HG02938 (cell line): ENCODE measurements around the gene SUSD2.
"Not testable (repeated sequence)": the region's sequence is repeated elsewhere in the genome, so short reads cannot be mapped to it uniquely, and the experiment has no call there.

ENCODE experiments used
- ATAC-seq: cut with Tn5 transposase; IDR thresholded peaks from one replicate; pipeline ENCODE4 v1.9.1; 2021; ENCODE audit warnings: mild to moderate bottlenecking, moderate library complexity; ENCODE audit not compliant: unreplicated experiment

Gene SUSD2

DNA sequence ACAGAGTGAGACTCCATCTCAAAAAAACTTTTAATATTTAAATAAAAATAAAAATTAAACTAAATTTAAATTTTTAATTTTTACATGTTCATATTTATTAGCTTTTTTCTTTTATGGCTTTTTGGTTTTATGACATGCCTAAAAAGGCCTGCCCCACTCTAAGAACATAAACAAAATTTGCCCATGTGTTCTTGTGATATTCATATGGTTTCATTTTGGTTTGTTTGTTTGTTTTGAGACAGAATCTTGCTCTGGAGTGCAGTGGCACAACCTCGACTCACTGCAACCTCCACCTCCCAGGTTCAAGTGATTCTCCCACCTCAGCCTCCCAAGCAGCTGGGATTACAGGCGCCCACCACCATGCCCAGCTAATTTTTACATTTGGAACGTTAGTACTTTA lies 27.7 kb downstream of the SUSD2 start:
- no peak for ATAC-seq

- ATAC-seq: no peak
Measured at GRCh38 chr22:24209687-24210086, 28.4 kb downstream of the SUSD2 start.

DNA sequence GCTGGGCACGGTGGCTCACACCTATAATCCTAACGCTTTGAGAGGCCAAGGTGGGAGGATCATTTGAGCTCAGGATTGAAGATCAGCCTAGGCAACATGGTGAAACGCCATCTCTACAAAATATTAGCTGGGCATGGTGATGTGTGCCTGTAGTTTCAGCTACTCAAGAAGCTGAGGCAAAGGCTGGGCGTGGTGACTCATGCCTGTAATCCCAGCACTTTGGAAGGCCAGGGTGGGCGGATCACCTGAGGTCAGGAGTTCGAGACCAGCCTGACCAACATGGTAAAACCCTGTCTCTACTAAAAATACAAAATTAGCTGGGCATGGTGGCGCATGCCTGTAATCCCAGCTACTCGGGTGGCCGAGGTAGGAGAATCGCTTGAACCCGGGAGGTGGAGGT lies 29.1 kb downstream of the SUSD2 start:
- not testable (repeated sequence) for ATAC-seq

DNA sequence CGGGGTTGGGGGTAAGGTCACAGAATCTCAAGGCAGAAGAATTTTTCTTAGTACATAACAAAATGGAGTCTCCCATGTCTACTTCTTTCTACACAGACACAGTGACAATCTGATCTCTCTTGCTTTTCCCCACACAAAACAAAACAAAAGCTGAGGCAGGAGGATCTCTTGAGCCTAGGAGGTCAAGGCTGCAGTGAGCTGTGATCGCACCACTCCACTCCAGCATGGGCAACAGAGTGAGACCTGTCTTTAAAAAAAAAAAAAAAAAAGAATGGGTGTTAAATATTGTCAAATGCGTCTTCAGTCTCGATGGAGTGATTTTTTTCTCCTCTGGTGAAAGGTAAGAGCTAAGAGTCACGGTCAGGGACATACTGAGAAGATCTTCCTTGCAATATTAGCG lies 30.4 kb downstream of the SUSD2 start:
- not testable (repeated sequence) for ATAC-seq

DNA sequence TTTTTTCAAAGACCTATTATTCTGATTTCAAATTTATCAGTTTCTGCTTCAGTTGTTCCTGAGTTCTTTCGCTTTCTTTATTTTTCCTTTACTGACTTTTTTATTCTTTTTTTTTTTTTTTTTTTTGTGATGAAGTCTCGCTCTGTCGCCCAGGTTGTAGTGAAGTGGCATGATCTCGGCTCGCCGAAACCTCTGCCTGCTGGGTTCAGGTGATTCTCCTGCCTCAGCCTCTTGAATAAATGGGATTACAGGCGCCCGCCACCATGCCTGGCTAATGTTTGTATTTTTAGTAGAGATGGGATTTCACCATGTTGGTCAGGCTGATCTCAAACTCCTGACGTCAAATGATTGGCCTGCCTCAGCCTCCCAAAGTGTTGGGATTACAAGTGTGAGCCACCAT lies 31.8 kb downstream of the SUSD2 start:
- ATAC-seq: not testable (repeated sequence)

DNA sequence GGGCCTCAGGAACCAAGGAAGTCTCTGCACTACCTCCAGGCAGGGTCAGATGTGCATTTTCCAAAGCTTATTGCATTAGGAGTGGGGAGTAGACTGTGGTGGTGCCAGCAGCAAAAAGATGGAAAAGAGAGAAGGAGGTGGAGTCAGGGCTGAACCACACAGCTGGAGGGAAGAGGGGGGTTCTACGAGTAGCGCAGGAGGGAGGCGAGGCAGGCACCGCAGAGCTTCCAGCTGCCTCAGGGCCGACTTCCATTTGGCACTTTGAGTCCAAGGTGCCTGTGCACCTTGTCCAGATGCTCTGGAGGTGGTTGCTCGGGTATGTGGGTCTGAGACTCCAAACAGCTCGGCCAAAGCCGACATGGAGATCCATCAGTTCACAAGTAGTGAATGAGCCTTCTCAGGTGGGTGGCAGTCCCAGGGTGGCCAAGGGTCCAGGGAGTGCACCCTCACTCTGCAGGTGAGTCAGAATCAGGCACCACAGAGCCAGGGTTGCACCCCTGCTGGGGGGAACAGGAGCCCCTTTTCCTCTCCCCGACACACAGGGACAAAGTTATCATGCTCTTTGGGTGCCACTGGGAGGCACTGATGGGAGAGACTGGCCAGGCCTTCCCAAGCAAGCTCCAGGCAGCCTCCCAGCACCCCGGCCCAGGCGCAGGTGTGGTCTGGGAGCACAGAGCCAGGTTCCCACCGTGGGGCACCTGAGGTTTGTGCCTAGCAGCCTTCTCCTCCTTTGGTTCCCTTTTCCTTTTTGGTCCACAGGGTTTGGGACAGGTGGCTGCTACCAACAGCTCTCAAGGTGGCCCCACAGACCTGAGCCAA lies 33.4 kb downstream of the SUSD2 start:
- no peak for ATAC-seq

GRCh38 chr22:24216541-24217209 lies 35.4 kb downstream of the SUSD2 start:
- ATAC-seq: no peak

GRCh38 chr22:24217384-24217783 lies 36.1 kb downstream of the SUSD2 start:
- no peak for ATAC-seq

- ATAC-seq: no peak
Measured at GRCh38 chr22:24219750-24220149, 38.5 kb downstream of the SUSD2 start.

DNA sequence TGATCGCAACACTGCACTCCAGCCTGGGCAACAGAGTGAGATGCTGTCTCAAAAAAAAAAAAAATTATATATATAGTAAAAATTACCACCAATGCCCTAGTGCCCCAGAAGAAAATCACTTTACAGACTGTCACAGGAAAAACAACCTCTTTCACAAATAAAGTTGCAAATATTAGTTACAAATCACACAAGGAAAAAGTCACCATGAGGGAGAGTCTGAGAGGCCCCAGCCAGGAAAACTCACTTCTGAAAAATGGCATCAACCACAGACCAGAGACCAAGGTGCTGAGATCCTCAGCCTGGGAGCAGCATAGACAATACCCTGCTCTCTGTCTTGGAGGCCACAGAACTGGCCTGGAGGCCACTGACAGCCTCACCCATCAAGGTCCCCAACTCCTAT lies 43.2 kb downstream of the SUSD2 start:
- no peak for ATAC-seq

DNA sequence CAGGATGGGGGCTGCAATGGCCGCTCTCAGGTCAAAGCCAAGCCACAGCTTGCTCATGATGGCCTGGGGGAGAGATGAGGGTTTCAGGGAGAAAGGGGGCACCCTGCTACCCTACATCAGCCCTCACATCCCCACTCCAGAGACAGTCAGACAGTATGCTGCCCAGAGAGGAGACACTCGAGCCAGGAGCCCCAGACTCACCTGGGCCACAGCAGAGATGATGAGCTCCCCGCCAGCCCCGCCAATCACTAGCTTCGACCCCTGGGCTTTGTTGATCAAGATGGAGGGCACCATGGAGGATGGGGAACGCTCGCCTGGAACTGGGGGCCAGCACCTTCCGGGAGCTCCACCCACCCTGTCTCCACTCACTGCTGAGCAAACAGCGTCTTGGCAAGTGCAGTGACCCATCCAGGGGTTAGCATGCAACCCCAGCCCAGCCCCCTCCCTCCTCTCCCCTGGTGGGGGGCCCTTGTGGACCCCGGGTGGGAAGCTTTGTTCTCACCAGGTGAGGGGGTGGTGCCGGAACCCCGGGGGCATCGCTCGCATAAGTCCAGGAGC lies 43.8 kb downstream of the SUSD2 start:
- ATAC-seq: no peak

- ATAC-seq: no peak
Measured at GRCh38 chr22:24225951-24226350, 44.7 kb downstream of the SUSD2 start.

DNA sequence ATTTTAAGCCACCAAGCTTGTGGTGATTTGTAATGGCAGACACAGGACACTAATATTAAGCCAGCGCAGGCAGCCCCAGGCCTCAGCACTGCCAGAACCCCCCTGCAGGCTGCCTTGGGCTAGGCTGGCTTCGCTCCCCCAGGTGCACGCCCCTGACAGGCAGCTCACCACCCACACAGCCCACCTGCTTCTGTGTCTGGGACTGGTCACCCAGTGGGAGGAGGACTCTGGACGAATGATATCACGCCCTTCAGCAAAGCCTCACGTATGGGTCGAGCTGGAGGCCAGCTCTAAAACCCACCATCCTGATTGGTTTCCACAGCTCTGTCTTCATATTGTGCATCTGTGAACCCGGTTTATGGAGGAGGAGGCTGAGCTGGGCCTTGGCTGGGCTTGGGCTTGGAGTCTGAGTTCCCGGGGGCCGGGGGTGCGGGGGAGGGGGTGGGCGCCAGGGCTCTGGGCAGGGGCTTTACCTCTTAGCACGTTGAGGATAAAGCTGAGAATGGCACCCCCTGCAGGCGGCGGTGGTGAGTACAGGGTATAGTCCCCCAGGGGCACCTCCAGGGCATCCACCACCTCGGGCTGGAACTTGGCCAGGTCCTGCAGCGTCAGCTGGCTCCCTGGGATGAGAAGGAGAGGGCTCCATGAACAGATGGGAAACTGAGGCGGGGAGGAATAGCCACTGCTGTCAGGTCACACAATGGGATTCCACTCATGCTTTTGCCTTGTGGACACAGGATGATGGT lies 49.8 kb downstream of the SUSD2 start:
- no peak for ATAC-seq

DNA sequence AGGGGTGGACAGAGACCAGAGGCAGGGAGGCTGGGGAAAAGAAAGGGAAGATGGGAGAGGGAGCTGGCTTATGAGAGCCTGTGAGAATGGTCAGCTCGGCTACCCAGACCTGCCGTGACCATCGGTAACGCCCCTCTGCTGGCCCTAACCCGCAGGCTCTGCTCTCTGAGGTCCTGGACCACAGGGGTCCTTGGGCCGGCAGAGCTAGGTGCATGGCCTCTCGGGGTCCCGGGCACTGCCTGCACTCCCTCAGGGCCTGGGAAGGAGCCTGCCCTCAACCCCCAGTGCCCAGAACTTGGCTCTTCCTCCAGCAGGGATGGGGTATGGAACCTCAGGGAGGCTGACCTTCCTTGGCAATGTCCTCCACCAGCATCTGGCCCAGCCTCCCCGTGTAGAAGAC lies 50.4 kb downstream of the SUSD2 start:
- ATAC-seq: no peak

GRCh38 chr22:24232124-24232523 lies 50.8 kb downstream of the SUSD2 start:
- no peak for ATAC-seq

DNA sequence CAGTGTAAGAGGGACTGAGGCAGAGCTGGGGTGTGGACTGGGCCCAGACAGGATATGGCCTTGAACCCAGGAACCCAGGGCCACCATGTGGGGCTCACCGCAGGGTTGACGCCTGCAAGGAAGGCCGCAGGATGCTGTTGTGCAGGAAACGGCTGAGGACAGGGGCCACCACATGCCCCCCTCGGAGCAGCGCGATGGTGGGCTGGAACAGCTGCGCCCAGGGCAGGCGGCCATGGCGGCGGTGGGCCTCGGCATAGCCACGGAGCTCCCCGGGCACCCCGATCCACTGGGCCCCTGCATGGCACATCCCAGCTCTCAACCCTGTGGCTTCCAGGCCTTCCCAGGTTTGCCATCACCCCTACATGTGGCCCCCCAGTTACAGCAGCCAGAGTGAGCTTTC lies 51.4 kb downstream of the SUSD2 start:
- ATAC-seq: no peak

GRCh38 chr22:24233235-24233634 lies 51.9 kb downstream of the SUSD2 start:
- no peak for ATAC-seq

- ATAC-seq: no peak
Measured at GRCh38 chr22:24233816-24234215, 52.5 kb downstream of the SUSD2 start.

- no peak for ATAC-seq
Measured at GRCh38 chr22:24235315-24235714, 54.0 kb downstream of the SUSD2 start.

- ATAC-seq: no peak
Measured at GRCh38 chr22:24236656-24237055, 55.4 kb downstream of the SUSD2 start.

DNA sequence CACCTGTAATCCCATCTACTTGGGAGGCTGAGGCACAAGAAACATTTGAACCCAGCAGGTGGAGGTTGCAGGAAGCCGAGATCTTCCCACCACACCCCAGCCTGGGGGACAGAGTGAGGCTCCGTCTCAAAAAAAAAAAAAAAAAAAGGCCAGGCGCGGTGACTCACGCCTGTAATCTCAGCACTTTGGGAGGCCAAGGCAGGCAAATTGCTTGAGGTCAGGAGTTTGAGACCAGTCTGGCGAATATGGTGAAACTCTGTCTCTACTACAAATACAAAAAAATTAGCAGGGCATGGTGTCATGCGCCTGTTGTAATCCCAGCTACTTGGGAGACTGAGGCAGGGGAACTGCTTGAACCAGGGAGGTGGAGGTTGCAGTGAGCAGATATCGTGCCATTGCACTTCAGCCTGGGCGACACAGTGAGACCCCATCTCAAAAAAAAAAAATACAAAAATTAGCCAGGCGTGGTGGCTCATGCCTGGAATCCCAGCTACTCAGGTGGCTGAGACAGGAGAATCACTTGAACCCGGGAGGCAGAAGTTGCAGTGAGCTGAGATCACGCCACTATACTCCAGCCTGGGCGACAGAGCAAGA lies 56.9 kb downstream of the SUSD2 start:
- ATAC-seq: not testable (repeated sequence)
